Measurements from ENCODE around the gene HDAC4. TPM values are rescaled to one million over a fixed set of nuclear protein-coding genes. Genes with fewer than 3 reads are reported as not detected.

The HDAC4 gene
- total RNA-seq, 1 experiment from 2014 or later: 5.6 TPM

DNA sequence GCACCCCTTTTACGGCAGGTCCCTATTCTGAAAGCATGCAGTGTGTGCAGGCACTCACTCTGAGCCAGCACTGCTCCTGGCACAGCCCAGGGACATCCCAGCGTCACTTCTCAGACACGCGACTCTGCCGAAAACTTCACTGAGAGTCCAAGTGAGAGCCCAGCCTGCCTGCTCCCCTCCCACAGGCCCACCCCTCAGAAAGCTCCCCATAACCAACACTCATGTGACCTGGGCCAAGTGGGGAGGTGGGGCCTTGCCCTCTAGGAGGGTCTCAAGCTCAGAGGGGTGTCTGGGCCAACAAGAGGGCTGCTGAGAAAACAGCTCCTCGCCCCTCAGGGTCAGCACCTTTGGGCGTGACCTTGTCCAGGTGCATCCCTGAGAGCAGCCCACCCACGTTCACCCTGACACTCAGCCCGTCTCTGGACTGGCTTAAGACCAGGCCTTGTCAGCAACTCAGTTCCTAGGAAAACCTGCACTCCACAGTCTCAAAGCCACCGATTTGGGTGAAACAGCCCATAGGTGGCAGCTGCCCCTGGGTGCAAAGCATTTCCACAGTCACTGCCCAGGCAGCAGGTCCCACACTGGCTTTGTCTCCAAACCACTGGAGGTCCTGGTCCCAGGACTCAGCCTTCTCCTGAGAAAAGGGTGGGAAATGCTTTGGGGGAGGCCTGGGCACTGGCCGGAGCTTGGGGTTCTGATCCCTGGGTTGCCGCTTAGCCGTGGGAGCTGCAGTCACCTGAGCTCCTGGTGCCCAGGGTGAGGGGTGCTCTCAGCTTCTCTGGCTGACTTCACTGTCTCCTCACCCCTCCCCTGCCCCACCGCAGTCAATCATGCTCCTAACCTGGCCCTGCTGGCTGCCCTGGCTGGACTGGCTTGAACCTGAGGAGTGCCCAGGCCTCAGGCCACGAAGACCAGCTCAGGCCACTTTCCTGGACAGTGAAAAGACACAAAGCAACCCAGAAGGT, 209.6 kb downstream of the HDAC4 start:
- in situ Hi-C loops (cut with HindIII; ENCODE audit: low pct_unique_long_range_greater_than_20kb, low sequenced_read_pairs): no loop called here

DNA sequence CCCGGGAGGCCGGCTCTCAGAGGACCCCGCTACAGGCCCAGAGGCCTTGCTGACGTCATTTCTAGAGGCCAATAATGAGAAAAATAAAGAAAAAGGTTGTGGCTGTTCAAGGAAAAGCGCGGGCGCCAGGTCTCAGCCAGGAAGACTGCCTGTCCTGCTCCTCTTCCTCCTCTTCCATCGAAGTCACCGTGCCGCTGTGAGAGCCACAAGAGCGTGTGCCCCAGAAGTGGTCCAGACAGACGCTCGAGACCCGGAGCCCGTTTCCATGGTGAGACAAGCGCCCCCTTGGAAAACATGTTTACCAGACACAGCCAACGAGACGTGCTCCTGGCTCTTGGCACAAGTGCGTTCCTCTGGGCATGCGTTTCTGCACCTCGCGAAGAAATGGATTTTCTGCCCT, 210.5 kb downstream of the HDAC4 start:
- in situ Hi-C loops (cut with HindIII; ENCODE audit: low pct_unique_long_range_greater_than_20kb, low sequenced_read_pairs): no loop called here

More for the DNA sequence above, 209.6 kb downstream of the HDAC4 start:
- DNase-seq (ENCODE audit: low read depth): no peak

GRCh38 chr2:239189711-239190131, 211.1 kb downstream of the HDAC4 start:
- in situ Hi-C loops (cut with HindIII; ENCODE audit: low pct_unique_long_range_greater_than_20kb, low sequenced_read_pairs): no loop called here

More for the DNA sequence above, 210.5 kb downstream of the HDAC4 start:
- DNase-seq (ENCODE audit: low read depth): no peak

DNA sequence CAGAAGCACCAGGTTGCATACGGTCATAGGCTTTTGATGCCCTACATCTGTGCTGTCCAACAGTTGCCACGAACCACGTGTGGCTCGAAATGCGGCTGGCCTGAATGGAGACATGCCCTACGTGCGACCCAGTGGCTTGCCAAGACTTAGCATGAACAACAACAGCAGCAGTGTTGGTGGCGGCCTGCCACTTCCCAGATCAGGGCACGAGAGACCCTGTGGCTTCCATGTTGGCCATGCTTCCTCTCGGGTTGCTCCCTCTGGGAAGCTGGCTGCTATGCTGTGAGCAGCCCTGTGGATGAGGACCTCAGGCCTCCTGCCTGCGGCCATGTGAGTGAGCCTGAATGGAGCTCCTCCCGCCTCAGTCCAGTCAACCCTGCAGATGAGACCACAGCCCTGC, 212.3 kb downstream of the HDAC4 start:
- no peak for DNase-seq (ENCODE audit: low read depth)
- in situ Hi-C loops (cut with HindIII; ENCODE audit: low pct_unique_long_range_greater_than_20kb, low sequenced_read_pairs): no loop called here

More at GRCh38 chr2:239189711-239190131, 211.1 kb downstream of the HDAC4 start:
- no peak for DNase-seq (ENCODE audit: low read depth)

GRCh38 chr2:239187464-239188253, 213.2 kb downstream of the HDAC4 start:
- DNase-seq (ENCODE audit: low read depth): no peak
- in situ Hi-C loops (cut with HindIII; ENCODE audit: low pct_unique_long_range_greater_than_20kb, low sequenced_read_pairs): no loop called here

DNA sequence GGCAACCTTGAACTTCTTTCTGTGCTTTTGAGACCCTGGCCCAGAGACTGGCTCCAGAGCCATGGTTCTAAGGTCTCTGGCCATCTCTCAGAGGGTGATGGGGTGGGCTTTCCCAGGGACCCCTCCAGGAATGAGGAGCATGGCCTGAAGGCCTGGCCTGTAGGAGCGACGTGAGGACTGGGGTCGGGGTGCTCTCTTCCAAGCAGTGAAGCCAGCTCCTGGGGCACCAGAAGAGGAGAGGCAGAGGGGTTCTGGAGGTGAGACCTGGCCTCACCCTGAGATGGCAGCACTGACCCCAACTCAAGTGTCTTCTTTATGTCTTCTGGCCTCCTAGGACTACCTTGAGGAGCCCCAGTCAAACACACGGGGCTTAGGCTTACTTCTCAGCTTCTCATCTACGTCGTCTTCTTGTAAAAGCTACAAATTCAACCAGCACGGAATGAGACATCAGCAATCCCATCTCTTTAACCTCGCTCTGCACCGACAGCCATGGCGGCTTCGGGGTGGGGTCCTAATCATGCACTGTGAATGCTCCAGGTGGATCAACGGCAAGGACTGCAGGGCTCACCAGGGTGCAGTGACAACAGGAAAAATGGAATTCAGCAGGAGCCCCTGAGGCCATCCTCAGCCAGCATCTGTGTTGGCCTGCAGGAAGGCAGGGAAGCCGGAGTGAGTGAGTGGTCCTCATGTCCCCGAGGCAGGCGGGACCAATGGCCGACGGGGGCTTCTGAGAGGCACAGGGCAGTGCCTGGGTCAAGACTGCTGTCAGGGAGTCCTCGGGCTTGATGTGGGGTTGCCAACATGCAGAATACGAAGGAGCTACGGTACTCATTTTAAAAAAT, 214.1 kb downstream of the HDAC4 start:
- in situ Hi-C loops (cut with HindIII; ENCODE audit: low pct_unique_long_range_greater_than_20kb, low sequenced_read_pairs): no loop called here
- DNase-seq (ENCODE audit: low read depth): no peak

DNA sequence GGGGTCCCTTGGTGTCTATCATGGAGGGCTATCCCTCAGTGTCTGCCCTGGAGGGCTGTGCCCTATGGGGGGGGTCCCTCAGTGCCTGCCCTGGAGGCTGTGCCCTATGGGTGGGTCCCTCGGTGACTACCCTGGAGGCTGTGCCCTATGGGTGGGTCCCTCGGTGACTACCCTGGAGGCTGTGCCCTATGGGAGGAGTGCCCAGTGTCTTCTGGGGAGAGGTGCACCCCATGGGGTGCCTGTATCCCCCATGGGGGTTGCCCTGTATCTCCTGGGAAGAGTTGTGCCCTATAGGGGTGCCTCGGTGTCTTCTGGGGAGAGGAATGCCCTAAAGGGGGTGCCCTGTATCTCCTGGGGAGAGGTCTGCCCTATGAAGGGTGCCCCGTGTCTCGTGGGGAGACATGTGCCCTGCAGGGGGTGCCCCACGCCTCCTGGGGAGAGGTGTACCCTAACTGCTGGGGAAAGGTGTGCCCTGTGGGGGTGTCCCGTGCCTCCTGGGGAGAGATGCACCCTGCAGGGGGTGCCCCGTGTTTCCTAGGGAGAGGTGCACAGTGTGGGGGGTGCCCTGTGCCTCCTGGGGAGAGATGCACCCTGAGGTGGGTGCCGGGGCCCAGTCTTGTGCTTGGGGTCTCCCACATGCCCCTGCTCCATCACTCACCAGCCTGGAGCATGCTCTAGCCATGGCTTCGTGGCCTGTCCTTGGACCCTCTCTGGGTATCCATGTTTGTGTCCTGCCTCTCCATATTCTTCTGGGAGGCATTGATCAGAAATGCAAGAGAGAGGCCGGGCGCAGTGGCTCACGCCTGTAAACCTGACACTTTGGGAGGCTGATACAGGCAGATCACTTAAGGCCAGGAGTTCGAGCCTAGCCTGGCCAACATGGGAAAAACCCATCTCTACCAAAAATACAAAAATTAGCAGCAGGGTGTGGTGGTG, 215.6 kb downstream of the HDAC4 start:
- in situ Hi-C loops (cut with HindIII; ENCODE audit: low pct_unique_long_range_greater_than_20kb, low sequenced_read_pairs): no loop called here

DNA sequence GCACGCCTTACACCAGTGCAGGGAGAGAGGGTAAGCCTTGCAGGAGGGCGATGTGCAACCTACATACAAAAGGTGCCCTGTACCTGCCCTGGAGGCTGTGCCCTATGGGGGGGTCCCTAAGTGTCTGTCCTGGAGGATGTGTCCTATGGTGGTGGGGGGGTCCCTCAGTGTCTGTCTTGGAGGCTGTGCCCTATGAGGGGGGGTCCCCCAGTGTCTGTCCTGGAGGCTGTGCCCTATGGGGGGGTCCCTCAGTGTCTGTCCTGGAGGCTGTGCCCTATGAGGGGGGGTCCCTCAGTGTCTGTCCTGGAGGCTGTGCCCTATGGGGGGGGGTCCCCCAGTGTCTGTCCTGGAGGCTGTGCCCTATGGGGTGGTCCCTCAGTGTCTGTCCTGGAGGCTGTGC, 216.6 kb downstream of the HDAC4 start:
- in situ Hi-C loops (cut with HindIII; ENCODE audit: low pct_unique_long_range_greater_than_20kb, low sequenced_read_pairs): no loop called here

More for the DNA sequence above, 215.6 kb downstream of the HDAC4 start:
- DNase-seq (ENCODE audit: low read depth): no peak

DNA sequence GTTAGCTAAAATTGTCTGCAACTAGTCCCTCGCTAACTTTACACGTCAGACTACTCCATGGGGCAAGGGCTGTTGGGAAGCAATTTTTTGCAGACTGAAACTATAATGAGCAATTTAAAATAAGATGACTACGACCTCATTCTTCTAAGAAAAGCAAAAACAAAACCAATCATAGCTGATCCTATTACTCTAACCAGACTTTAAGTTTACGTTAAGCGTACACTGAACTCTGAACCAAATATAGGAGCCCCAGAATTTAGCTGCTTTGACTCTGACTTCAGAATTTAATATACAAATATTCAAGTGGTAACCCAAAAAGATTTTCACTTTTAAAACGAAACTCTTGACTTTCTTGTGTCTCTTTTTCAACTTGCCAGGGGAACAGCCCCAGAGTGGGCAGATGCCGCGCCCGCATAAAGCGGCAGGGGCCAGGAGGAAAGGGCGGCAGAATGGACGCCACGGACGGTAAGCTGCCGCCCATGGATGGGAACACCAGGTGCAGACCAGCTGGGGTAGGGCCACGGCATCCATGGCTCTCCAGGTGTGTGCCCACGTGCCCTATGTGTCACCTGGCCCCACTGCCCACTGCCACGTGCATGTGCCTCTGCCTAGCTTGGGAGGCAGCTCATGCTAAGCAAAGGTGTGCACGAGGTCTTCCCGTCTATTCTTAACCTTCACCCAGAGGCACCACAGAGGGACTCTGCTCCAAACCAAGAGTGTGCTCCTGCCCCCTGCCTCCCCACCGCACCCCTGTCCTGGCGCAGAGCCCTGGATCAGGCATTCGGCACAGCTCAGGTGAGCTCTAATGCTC, 217.6 kb downstream of the HDAC4 start:
- no peak for DNase-seq (ENCODE audit: low read depth)
- in situ Hi-C loops (cut with HindIII; ENCODE audit: low pct_unique_long_range_greater_than_20kb, low sequenced_read_pairs): no loop called here

More for the DNA sequence above, 216.6 kb downstream of the HDAC4 start:
- DNase-seq (ENCODE audit: low read depth): no peak

- no peak for DNase-seq (ENCODE audit: low read depth)
- in situ Hi-C loops (cut with HindIII; ENCODE audit: low pct_unique_long_range_greater_than_20kb, low sequenced_read_pairs): no loop called here
Measured at GRCh38 chr2:239181903-239182581, 218.8 kb downstream of the HDAC4 start.

GRCh38 chr2:239181074-239181902, 219.5 kb downstream of the HDAC4 start:
- DNase-seq (ENCODE audit: low read depth): no peak
- in situ Hi-C loops (cut with HindIII; ENCODE audit: low pct_unique_long_range_greater_than_20kb, low sequenced_read_pairs): no loop called here

- no peak for DNase-seq (ENCODE audit: low read depth)
- in situ Hi-C loops (cut with HindIII; ENCODE audit: low pct_unique_long_range_greater_than_20kb, low sequenced_read_pairs): no loop called here
Measured at GRCh38 chr2:239180526-239181073, 220.2 kb downstream of the HDAC4 start.

GRCh38 chr2:239179851-239180371, 220.9 kb downstream of the HDAC4 start:
- no peak for DNase-seq (ENCODE audit: low read depth)
- in situ Hi-C loops (cut with HindIII; ENCODE audit: low pct_unique_long_range_greater_than_20kb, low sequenced_read_pairs): no loop called here

- in situ Hi-C loops (cut with HindIII; ENCODE audit: low pct_unique_long_range_greater_than_20kb, low sequenced_read_pairs): no loop called here
- no peak for DNase-seq (ENCODE audit: low read depth)
Measured at GRCh38 chr2:239178954-239179353, 221.9 kb downstream of the HDAC4 start.

DNA sequence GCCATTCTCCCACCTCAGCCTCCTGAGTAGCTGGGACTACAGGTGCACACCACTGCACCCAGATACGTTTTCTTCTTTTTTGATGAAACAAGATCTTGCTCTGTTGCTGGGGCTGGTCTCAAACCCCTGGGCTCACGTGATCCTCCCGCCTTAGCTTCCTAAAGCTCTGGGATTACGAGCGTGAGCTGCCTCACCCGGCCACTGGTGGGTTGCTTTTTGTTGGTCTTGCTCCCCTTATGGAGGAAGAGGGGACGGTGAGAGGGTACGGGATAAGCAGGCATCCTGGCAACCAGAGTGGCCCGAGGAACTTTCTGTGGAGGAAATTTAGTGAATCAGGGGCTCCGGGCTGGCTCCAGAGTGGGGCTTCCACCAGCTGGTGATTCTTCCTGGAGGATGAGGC, 222.3 kb downstream of the HDAC4 start:
- in situ Hi-C loops (cut with HindIII; ENCODE audit: low pct_unique_long_range_greater_than_20kb, low sequenced_read_pairs): no loop called here
- DNase-seq (ENCODE audit: low read depth): no peak

Data from Caki2 (cell line).